HTERT RPE-1 (cell line): ENCODE measurements around the gene LACC1.

ENCODE experiments used
- in situ Hi-C: fragments of 300-500 bp; cut with MboI; formaldehyde crosslinking; loops from 4 replicates; pipeline ENCODE4 v1.14.3; 2020; ENCODE audit warnings: low sequenced_read_pairs

Gene LACC1

DNA sequence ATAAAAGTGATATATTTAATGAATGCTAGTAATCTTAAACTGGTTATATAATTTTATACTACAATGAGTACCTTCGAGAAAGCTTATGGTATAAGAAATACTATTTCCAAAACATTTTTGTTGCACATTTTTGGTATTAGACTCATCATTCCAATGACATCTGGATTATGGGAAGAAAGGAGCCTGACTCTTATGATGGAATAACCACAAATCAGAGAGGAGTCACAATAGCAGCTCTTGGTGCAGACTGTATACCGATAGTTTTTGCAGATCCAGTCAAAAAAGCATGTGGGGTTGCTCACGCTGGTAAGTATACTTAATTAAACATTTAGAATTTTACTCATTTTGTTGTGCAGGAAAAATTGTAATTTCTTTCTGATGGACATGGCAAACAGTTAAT lies 3.9 kb downstream of the LACC1 start:
- in situ Hi-C loops: no loop called here

- in situ Hi-C loops: no loop called here
Observed at GRCh38 chr13:43884222-43884621, 4.5 kb downstream of the LACC1 start.

GRCh38 chr13:43894438-43894837 lies 14.7 kb downstream of the LACC1 start:
- in situ Hi-C loops: no loop called here

GRCh38 chr13:43895940-43896339 lies 16.2 kb downstream of the LACC1 start:
- in situ Hi-C loops: no loop called here

DNA sequence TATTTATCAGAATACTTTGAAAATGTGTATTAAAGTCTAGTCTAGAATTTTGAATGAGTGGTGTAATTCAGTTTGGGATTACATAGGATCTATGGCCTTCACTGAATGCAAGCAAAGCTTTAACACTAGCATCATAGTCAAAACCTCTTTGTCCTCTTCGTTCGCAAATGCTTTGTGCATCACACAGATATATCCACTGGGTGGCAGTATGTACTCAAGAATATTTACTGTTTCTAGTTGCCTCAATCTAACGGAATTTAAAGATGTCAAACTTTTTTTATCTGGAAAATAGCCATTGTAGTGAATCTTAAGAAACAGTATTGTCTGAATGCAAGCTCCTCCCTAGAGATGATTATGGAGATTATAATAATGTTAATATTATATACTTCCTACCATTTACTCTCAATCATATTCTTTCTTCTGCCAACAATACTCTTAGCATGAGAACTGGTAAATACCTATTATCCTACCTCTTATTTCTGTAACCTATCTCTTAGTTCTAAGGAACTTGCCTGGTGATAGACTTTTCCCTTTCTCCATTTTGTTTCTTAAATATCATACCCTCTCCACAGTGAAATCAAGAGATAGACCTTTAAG lies 25.8 kb downstream of the LACC1 start:
- in situ Hi-C loops: no loop called here

- in situ Hi-C loops: no loop called here
Observed at GRCh38 chr13:43908156-43909126, 28.7 kb downstream of the LACC1 start.

- in situ Hi-C loops: no loop called here
Observed at GRCh38 chr13:43910856-43911255, 31.2 kb downstream of the LACC1 start.

DNA sequence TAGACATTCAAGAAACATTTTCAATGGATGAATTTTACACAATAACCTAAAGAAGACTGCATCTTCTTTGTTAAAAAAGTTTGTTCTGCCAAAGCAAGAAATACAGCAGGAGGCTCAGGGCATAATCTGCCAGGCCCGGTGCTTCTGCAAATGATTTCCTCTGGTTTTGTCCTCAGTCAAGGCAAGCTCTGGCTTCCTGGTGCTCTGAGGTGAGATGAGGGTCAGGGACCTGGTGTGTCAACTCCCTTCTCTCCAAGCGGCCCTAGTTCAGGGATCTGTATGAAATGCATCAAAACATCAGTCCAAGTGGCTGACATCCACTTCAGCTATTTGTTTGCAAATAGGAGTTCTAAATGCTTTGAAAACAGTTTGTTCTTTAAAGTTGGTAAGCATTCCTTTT lies 31.6 kb downstream of the LACC1 start:
- in situ Hi-C loops: no loop called here

DNA sequence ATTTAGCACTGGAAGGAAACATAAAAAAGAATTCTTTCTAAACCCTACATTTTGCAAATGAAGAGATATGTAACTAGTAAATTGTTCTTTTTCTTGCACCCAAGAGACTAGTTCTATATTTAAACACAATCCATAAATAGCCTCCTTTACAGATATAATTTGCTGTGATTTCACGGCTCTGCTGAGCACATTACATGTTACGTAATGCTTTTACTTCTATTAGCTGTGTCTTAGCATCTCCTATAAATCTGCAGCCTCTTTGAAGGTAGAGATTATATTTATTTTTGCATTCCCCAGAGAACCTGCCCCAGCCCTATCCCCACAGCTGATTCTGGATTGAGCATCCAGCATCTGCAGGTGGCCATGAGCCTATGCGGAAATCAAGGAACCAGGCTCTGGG lies 32.2 kb downstream of the LACC1 start:
- in situ Hi-C loops: no loop called here

DNA sequence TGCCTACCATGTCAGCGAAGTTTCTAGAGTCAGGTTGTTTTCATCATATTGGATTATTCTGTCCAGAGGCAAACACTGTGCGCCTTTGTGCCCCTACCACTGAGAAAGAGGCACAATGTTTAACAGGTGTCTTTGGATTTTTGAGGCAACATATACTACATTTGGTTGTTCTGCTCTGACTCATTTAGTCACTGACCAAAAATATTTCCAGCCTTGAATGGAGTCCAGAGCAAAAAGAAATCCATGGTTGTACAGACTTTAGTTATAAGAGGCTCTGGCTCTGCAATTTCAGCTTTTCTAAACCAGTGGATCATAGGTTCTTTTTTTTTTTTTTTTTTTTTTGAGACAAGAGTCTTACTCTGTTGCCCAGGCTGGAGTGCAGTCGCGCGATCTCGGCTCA lies 35.7 kb downstream of the LACC1 start:
- in situ Hi-C loops: no loop called here

DNA sequence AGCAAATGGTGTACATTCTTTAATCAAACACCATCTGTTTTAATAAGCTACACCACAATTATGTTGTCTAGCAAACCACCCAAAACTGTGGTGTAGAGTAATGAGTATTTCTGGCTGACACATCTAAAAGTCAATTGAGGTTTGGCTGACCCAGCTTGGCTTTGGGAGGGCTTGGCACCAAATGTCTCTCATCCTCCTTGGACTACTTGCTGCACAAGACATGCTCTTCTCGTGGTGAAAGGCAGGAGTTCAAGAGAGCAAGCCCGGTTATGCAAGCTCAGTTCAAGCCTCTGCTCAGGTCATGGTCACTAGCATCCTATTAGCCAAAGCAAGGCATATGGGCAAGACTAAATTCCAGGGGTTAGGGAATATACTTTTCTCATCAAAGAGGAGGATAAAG lies 37.1 kb downstream of the LACC1 start:
- in situ Hi-C loops: no loop called here

- in situ Hi-C loops: no loop called here
Observed at GRCh38 chr13:43918636-43919035, 38.9 kb downstream of the LACC1 start.

- in situ Hi-C loops: no loop called here
Observed at GRCh38 chr13:43920965-43921674, 41.4 kb downstream of the LACC1 start.

DNA sequence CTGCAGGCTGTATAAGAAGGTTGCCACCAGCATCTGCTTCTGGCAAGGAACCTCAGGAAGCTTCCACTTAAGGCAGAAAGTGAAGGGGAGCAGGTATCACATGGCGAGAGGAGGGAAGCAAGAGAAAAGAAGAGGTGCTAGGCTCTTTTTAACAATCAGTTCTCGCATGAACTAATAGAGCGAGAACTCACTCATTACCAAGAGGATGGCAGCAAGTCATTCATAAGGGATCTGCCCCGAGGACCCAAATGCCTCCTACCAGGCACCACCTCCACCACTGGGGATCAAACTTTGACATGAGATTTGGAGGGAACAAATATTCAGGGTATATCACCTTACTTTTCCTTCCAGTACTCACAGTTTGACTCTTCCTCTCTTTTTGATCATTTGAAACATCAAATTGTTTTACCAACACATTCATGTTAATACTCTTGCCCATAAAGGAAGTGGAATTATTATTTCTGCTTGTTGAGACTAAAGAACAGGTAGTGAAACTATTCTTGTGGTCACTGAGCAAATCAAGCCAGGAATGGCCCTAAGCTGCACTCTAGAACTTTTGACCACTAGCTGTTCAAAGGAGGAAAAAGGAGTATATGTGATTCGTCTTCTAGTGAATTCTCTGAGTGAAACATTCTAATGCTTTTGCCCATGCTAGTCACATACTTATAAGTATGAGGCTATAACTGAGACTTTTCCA lies 45.0 kb downstream of the LACC1 start:
- in situ Hi-C loops: no loop called here

DNA sequence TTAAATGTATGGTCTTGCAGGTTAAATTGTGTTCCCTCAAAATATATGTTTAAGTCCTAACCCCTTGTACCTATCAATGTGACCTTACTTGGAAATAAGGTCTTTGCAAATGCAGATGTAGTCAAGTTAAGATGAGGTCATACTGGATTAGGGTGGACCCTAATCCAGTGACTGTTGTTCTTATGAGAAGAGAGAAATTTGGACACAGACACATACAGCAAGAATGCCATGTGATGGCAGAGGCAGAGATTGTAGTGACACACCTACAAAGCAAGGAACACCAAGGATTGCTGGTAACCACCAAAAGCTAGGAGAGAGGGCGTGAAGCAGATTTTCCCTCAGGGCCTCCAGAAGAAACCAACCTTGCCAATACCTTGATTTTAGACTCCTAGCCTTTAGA lies 50.2 kb downstream of the LACC1 start:
- in situ Hi-C loops: no loop called here

- in situ Hi-C loops: no loop called here
Observed at GRCh38 chr13:43933378-43933777, 53.7 kb downstream of the LACC1 start.

DNA sequence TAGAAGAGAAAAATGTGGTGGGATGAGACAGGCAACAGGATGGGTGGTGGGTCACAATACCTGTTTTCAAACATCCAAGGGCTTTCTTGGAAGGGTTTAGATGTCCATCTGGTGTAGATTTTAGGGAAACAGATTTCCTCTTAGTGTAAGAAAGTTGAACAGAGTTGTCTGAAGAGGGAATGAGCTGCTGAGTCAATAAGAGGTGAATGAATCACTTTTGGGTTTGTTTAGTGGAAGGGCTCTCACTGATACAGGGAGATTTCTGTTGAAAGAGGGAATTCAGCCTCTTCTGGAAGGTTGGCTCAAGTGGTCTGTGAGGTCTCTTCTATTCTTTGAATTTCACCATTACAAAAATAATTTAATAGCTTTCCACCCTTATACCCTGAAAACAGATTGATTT lies 54.6 kb downstream of the LACC1 start:
- in situ Hi-C loops: no loop called here

GRCh38 chr13:43935878-43936277 lies 56.2 kb downstream of the LACC1 start:
- in situ Hi-C loops: no loop called here

DNA sequence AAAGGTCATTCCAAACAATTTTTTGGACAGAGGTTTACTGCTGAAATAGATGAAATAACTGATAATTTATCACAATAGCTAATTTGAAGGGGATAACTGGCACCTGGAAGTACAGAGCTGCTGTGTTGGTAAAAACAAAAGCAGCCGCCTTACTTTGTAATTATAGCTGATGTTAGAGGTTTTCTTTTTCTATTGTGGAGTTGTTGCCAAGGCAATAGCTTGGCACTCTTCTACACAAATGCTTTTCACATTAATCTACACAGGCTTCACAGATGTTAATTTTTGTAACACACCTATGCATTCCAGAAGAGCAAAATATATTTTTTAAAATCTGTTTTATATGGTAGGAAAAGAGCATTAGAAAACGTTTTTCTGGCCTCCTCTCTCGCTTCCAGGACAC lies 56.9 kb downstream of the LACC1 start:
- in situ Hi-C loops: no loop called here

DNA sequence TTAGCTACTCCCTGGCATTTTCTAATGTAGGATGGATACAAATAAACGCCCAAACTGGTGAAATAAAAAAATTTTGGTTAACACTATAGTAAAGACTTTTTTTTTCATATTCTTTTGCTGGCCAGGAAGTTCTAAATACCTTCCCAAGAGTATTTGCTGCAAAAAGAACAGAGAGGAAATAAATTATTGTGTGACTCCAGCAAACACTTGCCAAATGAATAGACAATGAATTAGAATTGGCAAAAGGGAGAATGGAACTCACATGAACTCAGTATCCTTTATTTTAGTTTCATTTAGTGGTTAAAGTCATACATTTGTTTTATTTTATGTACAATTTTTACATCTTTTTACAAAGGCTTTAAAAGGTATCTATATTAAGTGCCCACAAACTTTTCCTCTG lies 58.1 kb downstream of the LACC1 start:
- in situ Hi-C loops: no loop called here

DNA sequence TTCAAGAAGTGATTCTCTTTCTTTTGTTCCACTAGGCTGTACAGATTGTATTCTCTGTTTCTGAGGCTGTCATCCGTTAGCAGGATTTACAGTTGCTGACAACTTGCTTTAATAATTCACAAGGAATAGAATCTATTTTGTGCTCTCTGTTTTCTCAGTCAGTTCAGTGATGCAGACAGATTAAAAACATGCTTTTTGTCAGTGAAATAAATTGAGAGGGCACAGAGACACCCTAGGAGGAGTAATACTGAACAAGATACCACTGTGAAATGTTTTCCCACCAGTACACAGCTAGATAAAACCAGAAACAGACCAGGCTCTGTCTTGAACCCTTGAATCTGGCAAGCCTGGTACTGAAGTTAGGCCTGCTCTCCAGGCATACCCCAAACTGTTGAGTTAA lies 58.7 kb downstream of the LACC1 start:
- in situ Hi-C loops: no loop called here
